H1 (cell line): ENCODE measurements around the gene MIA2. TPM values are rescaled to one million over a fixed set of nuclear protein-coding genes. Genes with fewer than 3 reads are reported as not detected.

Experiments
- CTCF ChIA-PET: fragments of 300-600 bp; sonication (Branson Sonifier 250); formaldehyde crosslinking; loops from one replicate; lab custom pipeline; 2021; ENCODE audit not compliant: partially characterized antibody; lab: Charles Lee
- POLR2A ChIA-PET: fragments of 300-600 bp; sonication (Branson Sonifier 250); formaldehyde crosslinking; loops from one replicate; lab custom pipeline; 2021; ENCODE audit warnings: inconsistent platforms; ENCODE audit not compliant: partially characterized antibody; lab: Charles Lee
- DNase-seq, 2 experiments: peaks; one replicate each; pipeline versions ENCODE4 v3.0.0 to v3.0.0-alpha.2; 2010 to 2022; ENCODE audit warnings: low spot score in 2 of 2, low read depth in 1 of 2, mixed read lengths in 1 of 2
- FAIRE-seq: peaks from 2 replicates; lab custom pipeline; 2011; peaks lifted over from hg19 to GRCh38; lab: Jason Lieb, UNC
- H2AFZ ChIP-seq: 2 replicates; pipeline ENCODE4 v1.8.1; 2012; ENCODE audit warnings: low read length, inconsistent platforms
- H2AK5ac ChIP-seq: 2 replicates; pipeline ENCODE4 v1.6.1; 2013; ENCODE audit warnings: low read depth, low read length
- H2BK120ac ChIP-seq: replicated peaks from 2 replicates; pipeline ENCODE3; 2013; ENCODE audit warnings: low read depth, low read length, inconsistent platforms
- H2BK12ac ChIP-seq: 2 replicates; pipeline ENCODE4 v1.6.1; 2013; ENCODE audit warnings: low read depth, low read length
- H2BK15ac ChIP-seq: 2 replicates; pipeline ENCODE4 v1.6.1; 2013; ENCODE audit warnings: low read length
- H2BK20ac ChIP-seq: 2 replicates; pipeline ENCODE4 v1.6.1; 2013; ENCODE audit warnings: low read length
- H2BK5ac ChIP-seq: 2 replicates; pipeline ENCODE4 v1.6.1; 2013; ENCODE audit warnings: low read depth, low read length
- H3K14ac ChIP-seq: 2 replicates; pipeline ENCODE4 v1.6.1; 2013; ENCODE audit warnings: inconsistent platforms; ENCODE audit not compliant: insufficient read length
- H3K18ac ChIP-seq: 2 replicates; pipeline ENCODE4 v1.6.1; 2013; ENCODE audit warnings: low read length; ENCODE audit errors: extremely low read depth
- H3K23ac ChIP-seq: 2 replicates; pipeline ENCODE4 v1.6.1; 2013; ENCODE audit warnings: inconsistent platforms; ENCODE audit not compliant: insufficient read length
- H3K23me2 ChIP-seq: 2 replicates; pipeline ENCODE4 v1.6.1; 2013; ENCODE audit warnings: low read depth, low read length
- H3K27ac ChIP-seq: 2 replicates; pipeline ENCODE4 v1.6.1; 2011; ENCODE audit warnings: low read depth, low read length, inconsistent platforms
- H3K27me3 ChIP-seq, 4 experiments: replicated peaks in 1 of 4; 1 replicate in 1 of 4; 2 replicates in 3 of 4; pipeline versions ENCODE4 v1.6.1 to v1.8.1; 2011 to 2013; ENCODE audit warnings: low read length in 3 of 4, mild to moderate bottlenecking in 3 of 4, inconsistent platforms in 2 of 4, mixed read lengths in 2 of 4, moderate library complexity in 1 of 4; ENCODE audit not compliant: control insufficient read depth in 3 of 4, insufficient read depth in 3 of 4; ENCODE audit errors: extremely low read depth in 1 of 4
- H3K36me3 ChIP-seq, 4 experiments: 2 replicates each; pipeline versions ENCODE4 v1.6.1 to v1.8.1; 2011 to 2013; ENCODE audit warnings: mild to moderate bottlenecking in 4 of 4, low read length in 3 of 4, moderate library complexity in 2 of 4, control low read depth in 1 of 4, inconsistent platforms in 1 of 4; ENCODE audit not compliant: insufficient read depth in 4 of 4, control insufficient read depth in 2 of 4
- H3K4ac ChIP-seq: replicated peaks from 2 replicates; pipeline ENCODE3; 2013; ENCODE audit warnings: low read length, low read depth, mixed read lengths, inconsistent platforms; ENCODE audit not compliant: insufficient read length
- H3K4me1 ChIP-seq, 4 experiments: replicated peaks in 1 of 4; 1 replicate in 1 of 4; 2 replicates in 3 of 4; pipeline versions ENCODE4 v1.6.1 to v1.8.1; 2011 to 2013; ENCODE audit warnings: low read length in 3 of 4, inconsistent platforms in 2 of 4, mixed read lengths in 1 of 4; ENCODE audit not compliant: insufficient read depth in 4 of 4, control insufficient read depth in 3 of 4
- H3K4me2 ChIP-seq, 2 experiments: 2 replicates each; pipeline versions ENCODE4 v1.6.1 to v1.8.1; 2011 to 2013; ENCODE audit warnings: low read depth in 2 of 2, low read length in 2 of 2, control low read depth in 1 of 2, inconsistent platforms in 1 of 2, mild to moderate bottlenecking in 1 of 2; ENCODE audit not compliant: insufficient read depth in 1 of 2
- H3K4me3 ChIP-seq, 4 experiments: fragments of 200-600, 300-600 bp in 1 of 4; sonication (generic), shearing (Covaris generic), sonication (Bioruptor Twin) in 1 of 4; 2 replicates each; pipeline versions ENCODE4 v1.5.1 to v1.8.1; 2011 to 2016; ENCODE audit warnings: low read length in 4 of 4, low read depth in 3 of 4, control low read depth in 2 of 4, inconsistent platforms in 2 of 4, mild to moderate bottlenecking in 2 of 4, mixed read lengths in 1 of 4, moderate library complexity in 1 of 4; ENCODE audit not compliant: insufficient read depth in 2 of 4; ENCODE audit errors: extremely low read depth in 1 of 4
- H3K56ac ChIP-seq: replicated peaks from 2 replicates; pipeline ENCODE3; 2013; ENCODE audit warnings: low read depth, mild to moderate bottlenecking, mixed read lengths, low read length, inconsistent platforms; ENCODE audit not compliant: insufficient read length
- H3K79me1 ChIP-seq: 2 replicates; pipeline ENCODE4 v1.6.1; 2013; ENCODE audit warnings: low read depth, low read length, control low read depth
- H3K79me2 ChIP-seq, 2 experiments: 2 replicates each; pipeline versions ENCODE4 v1.6.1 to v1.8.1; 2012 to 2013; ENCODE audit warnings: low read length in 2 of 2, mild to moderate bottlenecking in 2 of 2, inconsistent platforms in 1 of 2; ENCODE audit not compliant: insufficient read depth in 2 of 2, control insufficient read depth in 1 of 2
- H3K9ac ChIP-seq, 4 experiments: replicated peaks in 1 of 4; 1 replicate in 1 of 4; 2 replicates in 3 of 4; pipeline versions ENCODE4 v1.6.1 to v1.8.1; 2011 to 2013; ENCODE audit warnings: low read depth in 3 of 4, low read length in 3 of 4, control low read depth in 2 of 4, mild to moderate bottlenecking in 2 of 4, moderate library complexity in 2 of 4, inconsistent platforms in 1 of 4; ENCODE audit errors: extremely low read depth in 1 of 4
- H3K9me3 ChIP-seq, 2 experiments: 2 replicates each; pipeline versions ENCODE4 v1.6.1 to v1.8.1; 2012 to 2013; ENCODE audit warnings: mild to moderate bottlenecking in 2 of 2, moderate library complexity in 2 of 2, control low read depth in 1 of 2, inconsistent platforms in 1 of 2, low read depth in 1 of 2, low read length in 1 of 2, mixed read lengths in 1 of 2; ENCODE audit not compliant: insufficient read depth in 2 of 2
- H4K20me1 ChIP-seq, 2 experiments: replicated peaks in 1 of 2; 2 replicates each; pipeline versions ENCODE3 to v1.8.1; 2011 to 2013; ENCODE audit warnings: inconsistent platforms in 2 of 2, low read length in 2 of 2, mild to moderate bottlenecking in 1 of 2; ENCODE audit not compliant: insufficient read depth in 2 of 2, control insufficient read depth in 1 of 2
- H4K5ac ChIP-seq: 2 replicates; pipeline ENCODE4 v1.6.1; 2013; ENCODE audit warnings: low read length, low read depth, mixed read lengths, inconsistent platforms; ENCODE audit not compliant: insufficient read length
- H4K8ac ChIP-seq: 2 replicates; pipeline ENCODE4 v1.8.0; 2013; ENCODE audit warnings: mild to moderate bottlenecking, moderate library complexity, low read length, inconsistent platforms; ENCODE audit not compliant: insufficient read depth; ENCODE audit errors: extremely low read depth
- H4K91ac ChIP-seq: replicated peaks from 2 replicates; pipeline ENCODE3; 2013; ENCODE audit warnings: low read length, mixed read lengths, inconsistent platforms; ENCODE audit not compliant: insufficient read length
- BRCA1 ChIP-seq: IDR thresholded peaks from 2 replicates; pipeline ENCODE4 v1.6.1; 2012; ENCODE audit warnings: low read depth, low read length, improper control_type of control experiment
- CEBPB ChIP-seq: IDR thresholded peaks from 2 replicates; pipeline ENCODE4 v1.6.1; 2012; ENCODE audit warnings: low read depth, low read length
- GTF2F1 ChIP-seq: IDR thresholded peaks from 2 replicates; pipeline ENCODE4 v1.6.1; 2012; ENCODE audit warnings: low read depth, low read length, improper control_type of control experiment, borderline replicate concordance
- JUN ChIP-seq: IDR thresholded peaks from 2 replicates; pipeline ENCODE4 v1.6.1; 2011; ENCODE audit warnings: low read depth, mild to moderate bottlenecking, improper control_type of control experiment, low read length
- RFX5 ChIP-seq: IDR thresholded peaks from 2 replicates; pipeline ENCODE4 v1.6.1; 2011; ENCODE audit warnings: low read depth, low read length, improper control_type of control experiment, borderline replicate concordance
- SIN3A ChIP-seq, 2 experiments: IDR thresholded peaks in 1 of 2; conservative IDR thresholded peaks in 1 of 2; 2 replicates each; pipeline ENCODE4 v1.6.1; 2011 to 2012; ENCODE audit warnings: low read length in 2 of 2, improper control_type of control experiment in 1 of 2, low read depth in 1 of 2, mild to moderate bottlenecking in 1 of 2
- SP2 ChIP-seq: IDR thresholded peaks from 2 replicates; pipeline ENCODE4 v1.6.1; 2012; ENCODE audit warnings: mild to moderate bottlenecking, low read length, inconsistent platforms
- SUZ12 ChIP-seq: fragments of 200-600 bp; sonication (generic); IDR thresholded peaks from 2 replicates; pipeline ENCODE4 v1.6.1; 2012; ENCODE audit warnings: mild to moderate bottlenecking, inconsistent platforms, low read length, moderate library complexity, mixed read lengths
- TCF12 ChIP-seq: IDR thresholded peaks from 2 replicates; pipeline ENCODE4 v1.6.1; 2011; ENCODE audit warnings: low read depth, mild to moderate bottlenecking, low read length
- TEAD4 ChIP-seq: IDR thresholded peaks from 2 replicates; pipeline ENCODE4 v1.6.1; 2012; ENCODE audit warnings: low read depth, low read length, inconsistent platforms, mixed read lengths
- USF2 ChIP-seq: IDR thresholded peaks from 2 replicates; pipeline ENCODE4 v1.6.1; 2011; ENCODE audit warnings: low read length, improper control_type of control experiment
- polyA plus RNA-seq, 7 experiments: library from polyadenylated mRNA; depleted of rRNA in 3 of 7; stranded (reverse) in 5 of 7; unstranded in 2 of 7; fragments of >200 nt in 5 of 7; fragments of 200-250 nt in 2 of 7; gene quantifications; 1 replicate in 5 of 7; 2 replicates in 1 of 7; 4 replicates in 1 of 7; pipeline versions ENCODE4 v1.2.1 to v1.2.3, GENCODE V29; 2011 to 2013; ENCODE audit warnings: missing spikeins in 2 of 7, mixed read lengths in 2 of 7
- total RNA-seq: library from RNA; stranded (reverse); fragmentation: NEBNext Ultra II Directional; extraction: Animal tissue kit (Norgen Biotek cat#: 25700); gene quantifications from 2 replicates; pipeline ENCODE4 v1.2.1, GENCODE V29; 2021

MIA2 gene
- total and polyA plus RNA-seq, 2 of the 8 experiments (the other 6 are each of a cell fraction or from before 2014, with no cell fraction given), result 10.1 to 15.0 TPM

GRCh38 chr14:39322807-39323206, 89.1 kb downstream of the MIA2 start:
- no peak for FAIRE-seq
- Histone ChIP-seq H3K27me3 (no peaks in the 10 kb centered on the region), H3K27ac (no peak overlapping the region), H3K79me2 (no peaks in the 10 kb centered on the region), H3K23me2 (no peaks in the 10 kb centered on the region), H3K4me3 (no peak overlapping the region), H2BK120ac (no peak overlapping the region), H4K91ac (no peak overlapping the region), H3K36me3 (peaks cover 0 to 3% (median 1%) of the 10 kb centered on the region in 4 experiments; a peak in 2 of 8 replicates), H4K5ac (no peak overlapping the region), H2AFZ (no peak overlapping the region), H2BK12ac (no peak overlapping the region), H2BK5ac (no peak overlapping the region), H2BK15ac (no peak overlapping the region), H3K4ac (no peak overlapping the region), H3K14ac (no peak overlapping the region), H3K4me1 (no peaks in the 10 kb centered on the region), H3K9ac (no peak overlapping the region), H2BK20ac (no peak overlapping the region), H4K20me1 (no peaks in the 10 kb centered on the region), H3K4me2 (no peak overlapping the region), H3K23ac (no peak overlapping the region), H3K18ac (no peak overlapping the region), H3K79me1 (no peaks in the 10 kb centered on the region), H3K56ac (no peak overlapping the region)
- POLR2A ChIA-PET, result no interaction called here
- DNase-seq, result no peak
- CTCF ChIA-PET, result interaction anchor here (0.9 to 1.0 kb wide), 2 partner anchors 25 to 45 kb away, joined by 3 to 5 read pairs; no protein-coding TSS in a partner anchor
- TF ChIP-seq SUZ12 (no peak), SIN3A (conservative IDR thresholded peaks at IDR 0.05 in 1 of 2, IDR thresholded peaks at IDR 0.05 in 1 of 2; ENCODE audit: low read depth in 1 of 2, low read length in 2 of 2) (no peak), GTF2F1 (no peak), TCF12 (no peak), USF2 (no peak), SP2 (no peak), JUN (no peak), RFX5 (no peak), CEBPB (no peak), BRCA1 (no peak), TEAD4 (no peak)
- TF ChIP-seq, all 59 proteins: peak for 0
- no peak overlapping the region for H2AK5ac ChIP-seq
- H3K9me3 ChIP-seq, result no peaks in the 10 kb centered on the region
- no peak overlapping the region for H4K8ac ChIP-seq
